Esophagus squamous epithelium (tissue), 4 donors: Measurements from ENCODE around the gene UVRAG.

Source experiments
- CTCF ChIP-seq, 6 experiments: fragments of 450-650 bp in 4 of 6; fragments of 200-600 bp in 2 of 6; sonication (generic) in 2 of 6; IDR thresholded peaks; one replicate each; pipeline ENCODE4 v1.5.1; 2016 to 2019; ENCODE audit warnings: antibody characterized with exemption in 6 of 6, mild to moderate bottlenecking in 4 of 6, moderate library complexity in 4 of 6
- POLR2A ChIP-seq, 4 donors: fragments of 450-650 bp; IDR thresholded peaks; one replicate each; pipeline ENCODE4 v1.6.1; 2017; ENCODE audit warnings: antibody characterized with exemption in 4 of 4, mild to moderate bottlenecking in 4 of 4, moderate library complexity in 3 of 4

DNA sequence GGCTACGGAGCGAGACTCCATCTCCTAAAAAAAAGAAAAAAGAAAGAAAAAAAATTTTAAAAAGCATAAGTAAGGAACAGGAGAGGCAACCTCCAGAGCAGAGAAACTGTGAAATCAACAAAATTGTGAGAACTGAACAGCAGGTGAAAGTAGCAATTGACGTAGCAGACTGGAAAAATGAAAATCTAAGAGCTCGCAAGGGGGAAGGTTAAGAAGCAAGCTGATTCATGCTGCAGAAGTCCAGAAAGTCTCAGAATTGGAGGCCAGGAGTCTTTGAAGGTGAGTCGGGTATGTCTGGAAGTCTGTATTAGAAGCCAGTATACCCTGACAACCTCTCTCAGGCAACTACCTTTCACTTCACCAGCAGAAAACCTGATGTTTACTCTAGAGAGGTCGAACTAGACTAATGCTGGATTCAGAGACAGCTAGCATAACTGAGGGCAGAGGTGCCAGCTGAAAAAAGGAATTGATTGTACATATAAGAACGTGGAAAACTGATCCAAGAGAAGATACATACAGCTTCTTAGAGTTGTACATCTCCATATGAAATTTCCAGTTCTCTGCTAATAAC, 229.8 kb downstream of the UVRAG start:
- no peak for TF ChIP-seq CTCF (IDR thresholded peaks at IDR 0.05)
- TF ChIP-seq POLR2A (IDR thresholded peaks at IDR 0.05): no peak
